Measurements from ENCODE around the gene IQCK.

IQCK gene

DNA sequence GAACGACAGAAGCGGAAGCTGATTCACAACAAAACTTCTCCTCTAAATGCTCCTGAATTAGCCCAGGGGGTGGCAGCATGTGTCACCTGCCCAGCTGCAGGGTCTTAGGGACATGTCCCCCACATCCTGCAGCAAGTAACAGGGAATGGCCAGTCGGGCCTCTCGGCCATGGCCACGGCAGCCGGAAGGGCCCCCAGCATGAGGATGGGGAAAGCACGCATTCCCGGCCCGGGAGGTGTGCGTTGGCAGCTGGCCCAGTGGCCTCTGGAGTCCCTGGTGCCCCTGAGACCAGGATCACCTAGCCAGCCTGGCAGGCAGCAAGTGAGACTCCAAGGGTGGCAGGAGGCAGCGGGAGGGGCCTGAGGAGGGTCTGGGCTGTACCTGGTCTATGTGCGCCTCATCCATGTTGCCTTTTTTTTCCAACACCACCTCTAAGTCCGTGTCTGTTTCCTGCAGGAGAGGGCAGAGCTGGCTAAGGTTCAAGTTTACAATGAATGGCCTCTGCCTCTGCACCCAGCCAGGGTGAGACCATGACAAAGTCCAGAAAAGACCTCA, 7.0 kb upstream of the IQCK start:
- Histone ChIP-seq H3K4me1 (ENCODE audit: control insufficient read depth, low read length) (peaks cover 3% of the 10 kb centered on the region), H4K20me1 (ENCODE audit: control insufficient read depth, insufficient read depth, low read depth, low read length) (peaks cover 2% of the 10 kb centered on the region; the same call in 1 of the 2 replicates), H3F3A (ENCODE audit: control insufficient read depth, insufficient read depth) (no peaks in the 10 kb centered on the region), H3K36me3 (ENCODE audit: control insufficient read depth, low read length) (peaks cover 87% of the 10 kb centered on the region), H3K9me2 (replicated peaks; ENCODE audit: control insufficient read depth, low read length) (no peaks in the 10 kb centered on the region), H3K27ac (ENCODE audit: low read depth, low read length) (no peak overlapping the region), H3K79me2 (ENCODE audit: control insufficient read depth, low read length) (peaks cover 46% of the 10 kb centered on the region), H3K9me3 (ENCODE audit: control insufficient read depth, insufficient read depth, low read length) (no peaks in the 10 kb centered on the region), H3K27me3 (ENCODE audit: control insufficient read depth, low read length) (no peaks in the 10 kb centered on the region), H3K4me2 (ENCODE audit: low read length) (no peak overlapping the region), H3K4me3 (ENCODE audit: low read length) (no peak overlapping the region)
- TF ChIP-seq, protein P1, sequence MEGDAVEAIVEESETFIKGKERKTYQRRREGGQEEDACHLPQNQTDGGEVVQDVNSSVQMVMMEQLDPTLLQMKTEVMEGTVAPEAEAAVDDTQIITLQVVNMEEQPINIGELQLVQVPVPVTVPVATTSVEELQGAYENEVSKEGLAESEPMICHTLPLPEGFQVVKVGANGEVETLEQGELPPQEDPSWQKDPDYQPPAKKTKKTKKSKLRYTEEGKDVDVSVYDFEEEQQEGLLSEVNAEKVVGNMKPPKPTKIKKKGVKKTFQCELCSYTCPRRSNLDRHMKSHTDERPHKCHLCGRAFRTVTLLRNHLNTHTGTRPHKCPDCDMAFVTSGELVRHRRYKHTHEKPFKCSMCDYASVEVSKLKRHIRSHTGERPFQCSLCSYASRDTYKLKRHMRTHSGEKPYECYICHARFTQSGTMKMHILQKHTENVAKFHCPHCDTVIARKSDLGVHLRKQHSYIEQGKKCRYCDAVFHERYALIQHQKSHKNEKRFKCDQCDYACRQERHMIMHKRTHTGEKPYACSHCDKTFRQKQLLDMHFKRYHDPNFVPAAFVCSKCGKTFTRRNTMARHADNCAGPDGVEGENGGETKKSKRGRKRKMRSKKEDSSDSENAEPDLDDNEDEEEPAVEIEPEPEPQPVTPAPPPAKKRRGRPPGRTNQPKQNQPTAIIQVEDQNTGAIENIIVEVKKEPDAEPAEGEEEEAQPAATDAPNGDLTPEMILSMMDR (IDR thresholded peaks at IDR 0.05; ENCODE audit: low read depth, low read length, poor library complexity, severe bottlenecking) = no peak
- TF ChIP-seq EZH2phosphoT487 (IDR thresholded peaks at IDR 0.05; ENCODE audit: borderline replicate concordance, low read length) = no peak

DNA sequence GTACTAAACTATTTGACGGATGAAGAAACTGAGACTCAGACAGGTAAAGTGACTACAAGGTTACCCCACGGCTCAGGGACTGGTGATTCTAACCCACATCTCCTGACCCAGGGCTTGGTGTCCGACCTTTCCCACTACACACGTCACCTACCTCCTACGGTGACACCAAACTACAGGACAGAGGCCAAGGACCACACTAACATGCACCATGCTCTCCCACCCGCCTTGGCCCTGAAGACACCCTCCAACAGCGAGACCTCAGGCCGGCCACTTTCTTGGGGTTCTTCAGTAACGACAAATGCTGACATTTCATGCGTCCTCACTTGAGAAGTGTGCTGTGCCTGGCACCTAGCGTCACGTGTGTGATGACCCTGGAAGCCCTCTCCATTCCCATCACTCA, 6.4 kb upstream of the IQCK start:
- no peaks in the 10 kb centered on the region for H3K9me2 ChIP-seq (replicated peaks; ENCODE audit: control insufficient read depth, low read length)
- peaks cover 84% of the 10 kb centered on the region for H3K36me3 ChIP-seq (ENCODE audit: control insufficient read depth, low read length)

DNA sequence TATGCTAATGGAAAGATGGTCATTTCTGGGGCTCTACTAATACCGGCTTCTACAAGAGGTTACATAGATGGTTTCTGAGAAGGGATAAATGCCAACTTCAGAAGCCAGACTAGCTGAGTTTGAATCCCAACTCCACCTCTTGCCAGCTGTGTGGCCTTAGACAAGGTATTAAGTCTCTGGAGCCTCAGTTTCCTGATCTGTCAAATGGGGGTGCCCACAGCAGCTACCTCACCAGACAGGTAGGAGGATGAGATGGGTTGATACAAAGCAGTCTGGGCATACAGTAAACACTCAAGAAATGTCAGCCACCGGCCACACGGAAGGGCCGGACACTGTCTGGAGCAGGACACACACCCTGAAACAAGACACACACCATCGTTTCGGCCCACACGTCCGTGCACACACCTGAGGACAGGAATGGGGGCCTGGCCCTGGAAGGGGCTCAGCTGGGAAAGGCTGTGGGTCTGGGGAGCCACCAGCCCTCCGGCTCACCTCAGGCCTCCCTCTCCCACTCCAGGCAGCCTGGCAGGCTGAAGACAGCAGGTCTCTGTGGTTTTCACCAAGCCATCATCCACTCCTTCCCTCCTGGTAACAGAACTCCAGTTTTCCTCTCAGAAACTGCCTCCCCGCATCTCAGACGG, 5.5 kb upstream of the IQCK start:
- Histone ChIP-seq H3K4me1 (ENCODE audit: control insufficient read depth, low read length) (peaks cover 14% of the 10 kb centered on the region), H3K4me2 (ENCODE audit: low read length) (no peak overlapping the region), H3K9me2 (replicated peaks; ENCODE audit: control insufficient read depth, low read length) (no peaks in the 10 kb centered on the region), H4K20me1 (ENCODE audit: control insufficient read depth, insufficient read depth, low read depth, low read length) (peaks cover 5% of the 10 kb centered on the region; the same call in 1 of the 2 replicates), H3K79me2 (ENCODE audit: control insufficient read depth, low read length) (peaks cover 61% of the 10 kb centered on the region), H3K27me3 (ENCODE audit: control insufficient read depth, low read length) (no peaks in the 10 kb centered on the region), H3K4me3 (ENCODE audit: low read length) (no peak overlapping the region), H3K9me3 (ENCODE audit: control insufficient read depth, insufficient read depth, low read length) (no peaks in the 10 kb centered on the region), H3K36me3 (ENCODE audit: control insufficient read depth, low read length) (peaks cover 79% of the 10 kb centered on the region), H3K27ac (ENCODE audit: low read depth, low read length) (no peak overlapping the region), H3F3A (ENCODE audit: control insufficient read depth, insufficient read depth) (no peaks in the 10 kb centered on the region)
- TF ChIP-seq EZH2phosphoT487 (IDR thresholded peaks at IDR 0.05; ENCODE audit: borderline replicate concordance, low read length) = no peak
- TF ChIP-seq, protein P1 (IDR thresholded peaks at IDR 0.05; ENCODE audit: low read depth, low read length, poor library complexity, severe bottlenecking) = no peak

More for the DNA sequence above, 6.4 kb upstream of the IQCK start:
- Histone ChIP-seq H3K79me2 (ENCODE audit: control insufficient read depth, low read length) (peaks cover 52% of the 10 kb centered on the region), H3K27me3 (ENCODE audit: control insufficient read depth, low read length) (no peaks in the 10 kb centered on the region), H3K4me2 (ENCODE audit: low read length) (no peak overlapping the region), H3K9me3 (ENCODE audit: control insufficient read depth, insufficient read depth, low read length) (no peaks in the 10 kb centered on the region), H3K4me3 (ENCODE audit: low read length) (no peak overlapping the region), H3K27ac (ENCODE audit: low read depth, low read length) (no peak overlapping the region), H3K4me1 (ENCODE audit: control insufficient read depth, low read length) (peaks cover 9% of the 10 kb centered on the region), H3F3A (ENCODE audit: control insufficient read depth, insufficient read depth) (no peaks in the 10 kb centered on the region), H4K20me1 (ENCODE audit: control insufficient read depth, insufficient read depth, low read depth, low read length) (peaks cover 5% of the 10 kb centered on the region; the same call in 1 of the 2 replicates)
- no peak for TF ChIP-seq EZH2phosphoT487 (IDR thresholded peaks at IDR 0.05; ENCODE audit: borderline replicate concordance, low read length)
- TF ChIP-seq, protein P1 (IDR thresholded peaks at IDR 0.05; ENCODE audit: low read depth, low read length, poor library complexity, severe bottlenecking) = no peak

All from DOHH2 (cell line).